OCI-LY1 (cell line): ENCODE results near the gene RGS14.

Source experiments
- H2AFZ ChIP-seq: fragments of 200-600 bp; sonication (generic), shearing (Covaris generic); 2 replicates; pipeline ENCODE4 v1.6.0; 2014; ENCODE audit warnings: antibody characterized with exemption, mild to moderate bottlenecking, low read length
- H3F3A ChIP-seq: fragments of 200-600 bp; sonication (generic), shearing (Covaris generic); 2 replicates; pipeline ENCODE4 v1.6.0; 2014; ENCODE audit warnings: mild to moderate bottlenecking, antibody characterized with exemption, low read length, moderate library complexity; ENCODE audit not compliant: insufficient read depth
- H3K27ac ChIP-seq: fragments of 200-600 bp; sonication (generic); 2 replicates; pipeline ENCODE4 v1.5.1; 2014; ENCODE audit warnings: low read length, mixed run types, mild to moderate bottlenecking, low read depth; ENCODE audit not compliant: poor library complexity, severe bottlenecking
- H3K27me3 ChIP-seq: fragments of 200-600 bp; sonication (generic); 2 replicates; pipeline ENCODE4 v1.6.0; 2014; ENCODE audit warnings: antibody characterized with exemption, mild to moderate bottlenecking, low read length, moderate library complexity; ENCODE audit not compliant: insufficient read depth
- H3K36me3 ChIP-seq: fragments of 200-600 bp; sonication (generic); 2 replicates; pipeline ENCODE4 v1.6.1; 2014; ENCODE audit warnings: mild to moderate bottlenecking, antibody characterized with exemption, low read length, moderate library complexity, mixed read lengths; ENCODE audit not compliant: insufficient read depth
- H3K4me1 ChIP-seq: fragments of 200-600 bp; sonication (generic); 2 replicates; pipeline ENCODE4 v1.5.1; 2014; ENCODE audit warnings: mild to moderate bottlenecking, low read length, moderate library complexity; ENCODE audit not compliant: insufficient read depth, severe bottlenecking
- H3K4me2 ChIP-seq: fragments of 200-600 bp; sonication (generic), shearing (Covaris generic); 2 replicates; pipeline ENCODE4 v1.6.1; 2014; ENCODE audit warnings: low read length
- H3K4me3 ChIP-seq: fragments of 200-600 bp; sonication (generic); 2 replicates; pipeline ENCODE4 v1.5.1; 2014; ENCODE audit warnings: low read length, low read depth, mild to moderate bottlenecking, mixed read lengths; ENCODE audit not compliant: poor library complexity, severe bottlenecking
- H3K79me2 ChIP-seq: fragments of 200-600 bp; shearing (Covaris generic); 2 replicates; pipeline ENCODE4 v1.6.1; 2016; ENCODE audit warnings: mixed run types, low read length, mixed read lengths; ENCODE audit not compliant: insufficient read depth
- H3K9ac ChIP-seq: fragments of 200-600 bp; sonication (generic), shearing (Covaris generic); 2 replicates; pipeline ENCODE4 v1.6.1; 2014; ENCODE audit warnings: mild to moderate bottlenecking, low read length, mixed read lengths
- H3K9me2 ChIP-seq: fragments of 200-600 bp; sonication (generic), shearing (Covaris generic); 2 replicates; pipeline ENCODE4 v1.6.1; 2014; ENCODE audit warnings: low read depth, mild to moderate bottlenecking, low read length, mixed read lengths
- H3K9me3 ChIP-seq: fragments of 200-600 bp; shearing (Covaris generic); 2 replicates; pipeline ENCODE4 v1.6.1; 2014; ENCODE audit warnings: low read length, mixed read lengths
- H4K20me1 ChIP-seq: fragments of 200-600 bp; sonication (generic), shearing (Covaris generic); 2 replicates; pipeline ENCODE4 v1.6.0; 2016; ENCODE audit warnings: mild to moderate bottlenecking, low read length; ENCODE audit not compliant: insufficient read depth
- CTCF ChIP-seq: fragments of 200-600 bp; sonication (generic), shearing (Covaris generic); IDR thresholded peaks from 2 replicates; pipeline ENCODE4 v1.5.1; 2017; ENCODE audit warnings: mild to moderate bottlenecking, antibody characterized with exemption, low read length, moderate library complexity, mixed read lengths
- EZH2 ChIP-seq: fragments of 200-600 bp; sonication (generic), shearing (Covaris generic); IDR thresholded peaks from 2 replicates; pipeline ENCODE4 v1.8.0; 2017; ENCODE audit warnings: borderline replicate concordance, mixed run types, mild to moderate bottlenecking, antibody characterized with exemption, low read length, moderate library complexity, mixed read lengths

RGS14 gene

DNA sequence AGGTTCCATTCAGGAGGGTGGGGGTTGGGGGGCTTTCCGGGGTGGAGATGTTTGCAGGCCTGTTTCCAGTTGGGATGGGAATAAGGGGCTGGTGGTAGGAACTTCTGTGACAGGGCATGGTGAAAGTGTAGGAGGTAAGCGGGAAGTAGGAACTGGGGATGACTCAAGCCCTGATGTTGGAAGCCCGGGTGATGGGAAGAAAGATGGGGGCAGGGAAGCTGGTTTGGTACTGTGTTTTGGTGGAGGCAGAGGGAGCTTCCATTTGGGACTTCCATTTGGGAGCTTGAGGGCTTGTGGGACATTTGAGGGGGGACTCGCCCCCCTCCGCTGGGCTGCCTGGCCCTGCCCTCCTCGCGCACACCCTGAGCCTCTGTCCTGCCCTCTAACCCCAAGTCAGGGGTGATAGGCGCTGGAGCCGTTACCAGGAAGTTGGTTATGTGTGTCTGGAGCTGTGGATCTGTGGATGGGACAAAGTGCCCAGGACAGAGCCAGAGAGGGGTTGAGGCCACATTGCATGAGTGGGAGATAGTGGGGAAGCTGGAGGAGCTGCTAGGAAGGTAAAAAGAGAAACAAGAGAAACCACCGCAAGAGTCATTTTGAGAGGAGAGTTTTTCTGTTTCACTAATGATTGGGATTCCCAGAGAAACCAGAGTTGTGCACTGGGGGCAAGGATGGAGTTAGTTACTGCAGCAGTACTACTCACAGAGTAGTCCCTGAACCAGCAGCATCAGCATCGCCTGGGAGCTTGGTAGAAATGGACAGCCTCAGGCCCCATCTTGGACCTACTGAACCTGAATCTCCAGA, 6.6 kb downstream of the RGS14 start:
- no peak overlapping the region for H3K4me3 ChIP-seq

GRCh38 chr5:177365845-177366527, 8.3 kb downstream of the RGS14 start:
- Histone ChIP-seq H3K27me3 (no peaks in the 10 kb centered on the region), H3F3A (no peaks in the 10 kb centered on the region), H3K4me2 (no peak overlapping the region), H3K4me1 (peaks cover 49% of the 10 kb centered on the region), H3K9me2 (no peaks in the 10 kb centered on the region), H3K79me2 (no peaks in the 10 kb centered on the region), H3K36me3 (peaks cover 18% of the 10 kb centered on the region), H3K9ac (no peak overlapping the region), H3K4me3 (no peak overlapping the region), H3K9me3 (no peaks in the 10 kb centered on the region), H3K27ac (no peak overlapping the region), H4K20me1 (no peaks in the 10 kb centered on the region), H2AFZ (no peak overlapping the region)
- no peak for TF ChIP-seq EZH2
- TF ChIP-seq CTCF = no peak

More for the DNA sequence above, 6.6 kb downstream of the RGS14 start:
- TF ChIP-seq CTCF (no peak), EZH2 (no peak)
- Histone ChIP-seq H3K4me2 (no peak overlapping the region), H4K20me1 (no peaks in the 10 kb centered on the region), H3K4me1 (peaks cover 49% of the 10 kb centered on the region), H3K27me3 (no peaks in the 10 kb centered on the region), H3F3A (no peaks in the 10 kb centered on the region), H3K9ac (no peak overlapping the region), H3K36me3 (peaks cover 18% of the 10 kb centered on the region), H3K27ac (no peak overlapping the region), H3K9me2 (no peaks in the 10 kb centered on the region), H3K79me2 (no peaks in the 10 kb centered on the region), H2AFZ (no peak overlapping the region), H3K9me3 (no peaks in the 10 kb centered on the region)

DNA sequence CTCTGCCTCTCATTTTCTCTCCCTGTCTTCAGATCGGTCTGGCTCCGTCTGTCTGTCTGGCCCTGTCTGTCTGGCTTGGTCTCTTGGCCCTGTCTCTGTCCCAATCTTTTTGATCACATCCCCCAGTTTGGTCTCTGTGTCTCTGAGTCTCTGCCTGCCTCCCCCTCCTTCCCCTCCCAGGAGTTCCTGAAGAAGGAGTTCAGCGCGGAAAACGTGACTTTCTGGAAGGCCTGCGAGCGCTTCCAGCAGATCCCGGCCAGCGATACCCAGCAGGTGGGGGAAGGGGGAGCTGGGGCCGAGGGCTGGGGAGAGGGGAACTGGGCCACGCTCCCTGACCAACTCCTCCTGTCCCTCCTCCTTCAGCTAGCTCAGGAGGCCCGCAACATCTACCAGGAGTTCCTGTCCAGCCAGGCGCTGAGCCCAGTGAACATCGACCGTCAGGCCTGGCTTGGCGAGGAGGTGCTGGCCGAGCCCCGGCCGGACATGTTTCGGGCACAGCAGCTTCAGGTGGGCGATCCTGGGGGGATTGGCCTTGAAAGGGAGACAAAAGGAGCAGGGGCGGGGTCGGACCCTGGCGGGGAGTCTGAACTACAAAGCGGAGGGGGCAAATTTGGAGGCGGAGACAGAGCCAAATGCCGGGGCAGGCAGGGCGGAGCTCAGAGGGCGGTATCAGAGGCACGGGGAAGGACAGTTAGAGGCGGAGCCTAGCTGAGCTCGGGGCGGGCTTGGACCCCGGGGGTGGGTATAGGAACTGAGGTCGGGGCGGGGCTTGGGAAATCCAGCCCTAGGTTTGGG, 9.0 kb downstream of the RGS14 start:
- Histone ChIP-seq H3K27ac (no peak overlapping the region), H3K4me3 (no peak overlapping the region), H3K9me2 (no peaks in the 10 kb centered on the region), H3K36me3 (peaks cover 19% of the 10 kb centered on the region), H3K79me2 (no peaks in the 10 kb centered on the region), H2AFZ (no peak overlapping the region), H4K20me1 (no peaks in the 10 kb centered on the region), H3K4me1 (peaks cover 48% of the 10 kb centered on the region), H3F3A (no peaks in the 10 kb centered on the region), H3K9me3 (no peaks in the 10 kb centered on the region), H3K27me3 (no peaks in the 10 kb centered on the region), H3K4me2 (no peak overlapping the region), H3K9ac (no peak overlapping the region; the same call in 1 of the 2 replicates)
- no peak for TF ChIP-seq EZH2
- TF ChIP-seq CTCF = no peak
